Stimulated activated CD4-positive, alpha-beta T cell treated with anti-CD3 and anti-CD28 coated beads, Interleukin-1b, Interleukin-23, amount 100 ng/mL, for 24 hours (primary cell): ENCODE measurements around the gene HESX1.

Experiments
- DNase-seq, 4 experiments: peaks; one replicate each; pipeline ENCODE4 v3.0.0-alpha.2; 2020; ENCODE audit warnings: low read depth in 4 of 4, low spot score in 1 of 4

Gene HESX1

DNA sequence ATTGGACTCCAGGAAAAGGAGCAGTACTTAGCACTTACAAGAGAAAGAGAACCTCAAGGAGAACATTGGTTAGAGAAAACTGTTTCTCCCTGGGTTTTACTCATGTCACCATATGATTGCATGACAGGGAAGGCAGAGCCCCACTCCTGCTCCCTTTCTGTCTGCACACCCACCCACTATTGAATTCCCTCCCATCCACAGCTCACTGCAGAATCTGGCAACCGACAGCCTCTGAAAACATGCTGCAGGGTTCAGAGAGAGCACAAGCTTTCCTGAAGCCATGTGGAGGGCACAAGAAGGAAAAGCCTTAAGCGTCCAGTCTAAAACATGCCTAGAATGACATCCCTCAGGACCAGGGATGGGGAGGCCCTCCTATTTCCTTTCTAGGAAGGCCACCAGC lies 31.6 kb downstream of the HESX1 start:
- DNase-seq: no peak

DNA sequence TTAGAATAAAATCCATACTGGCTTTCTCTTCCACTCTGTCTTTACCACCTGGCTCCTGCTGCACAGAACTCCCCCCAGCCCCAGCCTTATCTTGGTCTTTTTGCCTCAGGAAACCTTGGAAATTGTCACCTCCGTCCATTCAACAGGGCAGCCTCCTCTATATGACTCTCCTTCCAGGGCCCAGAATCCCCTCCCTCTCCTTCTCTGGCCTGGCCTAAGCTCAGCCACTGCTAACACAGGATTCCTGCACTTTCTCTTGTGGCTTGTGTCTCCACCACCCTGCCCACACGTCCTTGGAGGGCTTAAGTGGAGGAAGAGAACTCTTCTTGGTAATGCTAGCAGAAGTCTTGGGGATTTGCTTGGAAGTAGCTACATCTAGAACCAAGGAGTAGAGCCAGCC lies 33.1 kb downstream of the HESX1 start:
- DNase-seq: no peak

- no peak for DNase-seq
Observed at GRCh38 chr3:57165641-57166040, 34.1 kb downstream of the HESX1 start.

- DNase-seq: peak; percentile 24 to 52 (median 42)
Observed at GRCh38 chr3:57164657-57165573, 34.9 kb downstream of the HESX1 start, which contains the start of gene IL17RD. IL17RD (minus strand) TSS chr3:57165353; CDS start chr3:57165286, 67 bp downstream.

DNA sequence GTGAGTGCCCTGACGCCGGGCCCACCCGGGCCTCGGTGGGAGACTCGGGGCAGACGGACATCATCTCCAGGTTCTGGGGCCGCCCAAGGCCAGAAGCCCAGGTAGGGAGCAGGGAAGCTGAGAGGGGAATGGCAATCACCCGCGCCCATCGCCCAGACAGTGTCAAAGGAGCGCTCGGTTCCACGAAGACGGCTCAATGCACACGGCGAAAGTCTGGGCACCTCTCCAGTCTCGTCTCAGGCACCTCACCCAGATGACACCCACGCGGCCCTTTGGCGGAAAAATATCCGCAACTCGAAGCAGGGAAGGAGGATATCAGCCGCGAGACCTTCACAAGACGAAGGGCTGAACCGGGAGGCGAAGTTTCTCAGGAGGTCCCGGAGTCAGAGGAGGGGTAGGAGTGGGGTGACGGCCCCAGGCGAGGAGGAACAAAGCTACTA lies 35.5 kb downstream of the HESX1 start:
- DNase-seq: no peak

DNA sequence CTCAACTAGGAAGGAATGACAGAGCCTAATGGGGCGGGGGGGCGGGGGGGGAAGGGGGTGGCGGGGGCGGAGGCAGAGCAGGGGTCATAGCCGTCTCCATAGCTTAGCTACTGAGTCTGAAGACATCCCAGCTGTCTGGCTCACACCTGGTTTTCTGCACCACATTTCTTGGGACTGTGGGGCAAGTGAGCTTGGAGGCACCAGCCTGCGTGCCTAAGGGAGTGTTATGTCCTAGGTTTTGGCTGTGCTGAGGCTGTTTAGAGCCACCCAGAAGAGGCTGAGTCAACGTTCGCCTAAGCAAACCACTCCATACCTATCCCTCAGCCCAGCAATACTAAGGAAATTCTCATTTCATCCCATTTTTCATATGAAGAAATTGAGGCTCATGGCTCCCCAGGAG lies 36.0 kb downstream of the HESX1 start:
- DNase-seq: no peak

GRCh38 chr3:57161915-57162314 lies 37.9 kb downstream of the HESX1 start:
- no peak for DNase-seq

DNA sequence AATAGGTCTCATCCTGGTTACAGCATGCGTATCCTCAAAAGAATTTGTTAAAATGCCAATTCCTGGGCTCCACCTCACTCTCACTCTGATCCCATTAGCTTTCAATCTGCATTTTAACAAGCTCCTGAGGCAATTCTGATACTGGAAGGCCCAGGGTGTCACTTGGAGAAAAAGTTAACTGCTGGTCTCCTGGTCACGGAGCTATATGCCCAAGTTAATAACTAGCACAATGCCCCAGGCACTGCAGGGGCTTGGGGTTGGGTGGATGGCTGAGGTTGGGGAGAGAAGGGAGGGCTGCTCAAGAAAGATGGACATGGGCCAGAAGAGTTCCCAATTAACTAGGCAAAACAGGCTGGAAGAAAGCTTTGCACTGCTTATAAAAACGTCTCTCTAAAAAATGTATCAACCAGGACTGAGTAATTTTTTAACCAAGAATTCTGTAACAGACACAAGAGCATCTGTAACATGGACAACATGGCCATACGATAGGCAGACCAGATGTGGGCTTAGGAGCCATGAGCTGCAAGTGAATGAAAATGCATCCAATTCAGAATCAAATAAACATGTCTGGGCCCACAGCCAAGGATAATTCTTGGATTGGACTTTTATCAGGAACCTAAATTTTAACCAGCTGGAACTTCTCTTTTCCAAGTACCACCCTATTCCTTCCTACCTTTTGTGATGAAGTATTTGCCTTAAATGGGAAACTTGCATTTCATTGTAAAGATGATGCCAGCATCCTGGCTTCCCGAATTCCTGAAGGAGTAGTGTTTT lies 38.8 kb downstream of the HESX1 start:
- no peak for DNase-seq

DNA sequence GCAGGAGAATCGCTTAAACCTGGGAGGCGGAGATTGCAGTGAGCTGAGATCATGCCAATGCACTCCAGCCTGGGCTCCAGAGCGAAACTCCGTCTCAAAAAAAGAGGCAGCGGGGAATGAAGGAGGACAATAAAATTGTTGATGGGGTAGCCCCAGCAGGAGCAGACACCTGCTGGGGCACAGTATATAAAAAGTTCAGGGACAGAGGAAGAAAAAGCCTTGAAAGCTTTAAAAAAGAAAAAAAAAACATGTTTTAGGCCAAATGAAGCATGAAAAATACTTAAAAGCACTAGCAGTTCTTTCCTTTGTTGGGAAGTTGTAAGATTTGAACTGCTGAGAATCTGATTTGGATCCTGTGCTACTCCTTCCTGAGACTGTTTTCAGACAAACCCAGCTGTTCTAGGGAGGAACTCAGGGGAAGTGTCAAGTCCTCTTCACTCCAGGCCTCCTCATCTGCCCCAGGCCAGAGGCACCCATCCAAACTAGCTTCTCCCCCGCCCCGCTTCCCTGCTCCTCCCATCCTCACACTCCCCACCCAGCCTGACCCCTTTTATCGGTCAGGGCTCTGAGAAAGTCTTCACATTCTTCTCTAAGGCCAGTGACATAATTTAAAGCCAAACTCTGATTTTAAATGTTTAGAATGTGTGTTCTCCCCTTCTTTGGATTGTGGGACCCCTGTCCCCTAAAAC lies 39.6 kb downstream of the HESX1 start:
- DNase-seq: no peak

GRCh38 chr3:57158813-57159738 lies 40.7 kb downstream of the HESX1 start:
- DNase-seq: no peak

- DNase-seq: no peak
Observed at GRCh38 chr3:57158325-57158724, 41.5 kb downstream of the HESX1 start.

DNA sequence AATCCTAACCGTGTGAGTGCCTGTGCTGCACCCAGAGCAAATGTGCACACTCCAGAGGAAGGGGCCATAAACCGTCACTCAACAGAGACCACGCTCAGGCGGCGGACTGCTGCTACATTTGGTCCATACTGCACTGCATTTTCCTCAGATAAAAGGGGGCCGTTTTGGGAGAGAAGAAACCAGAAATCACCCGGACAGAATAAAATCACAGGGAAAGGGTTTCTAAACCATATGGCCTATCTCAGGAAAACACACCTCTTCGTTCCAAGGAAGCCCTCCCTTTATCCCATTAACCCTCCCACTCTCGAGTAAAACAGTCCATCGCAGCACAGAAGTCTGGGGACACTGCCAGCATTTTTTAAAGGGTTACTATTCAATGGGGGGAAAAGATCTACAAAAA lies 42.2 kb downstream of the HESX1 start:
- no peak for DNase-seq

DNA sequence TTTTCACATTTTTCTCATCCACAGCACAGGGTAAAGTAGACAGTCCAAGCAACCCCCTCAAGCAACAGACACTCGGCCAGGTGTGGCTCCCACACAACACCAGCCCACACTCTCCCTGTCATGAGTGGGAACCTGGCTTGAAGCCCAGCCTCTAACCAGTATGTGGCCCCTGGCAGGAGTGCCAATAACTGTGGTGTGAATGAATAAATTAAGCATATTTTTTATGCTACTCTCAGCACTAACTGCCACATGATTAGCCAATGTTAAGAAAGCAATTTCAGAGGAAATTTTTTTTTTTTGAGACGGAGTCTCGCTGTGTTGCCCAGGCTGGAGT lies 44.5 kb downstream of the HESX1 start:
- no peak for DNase-seq

GRCh38 chr3:57154470-57155309 lies 45.1 kb downstream of the HESX1 start:
- no peak for DNase-seq

DNA sequence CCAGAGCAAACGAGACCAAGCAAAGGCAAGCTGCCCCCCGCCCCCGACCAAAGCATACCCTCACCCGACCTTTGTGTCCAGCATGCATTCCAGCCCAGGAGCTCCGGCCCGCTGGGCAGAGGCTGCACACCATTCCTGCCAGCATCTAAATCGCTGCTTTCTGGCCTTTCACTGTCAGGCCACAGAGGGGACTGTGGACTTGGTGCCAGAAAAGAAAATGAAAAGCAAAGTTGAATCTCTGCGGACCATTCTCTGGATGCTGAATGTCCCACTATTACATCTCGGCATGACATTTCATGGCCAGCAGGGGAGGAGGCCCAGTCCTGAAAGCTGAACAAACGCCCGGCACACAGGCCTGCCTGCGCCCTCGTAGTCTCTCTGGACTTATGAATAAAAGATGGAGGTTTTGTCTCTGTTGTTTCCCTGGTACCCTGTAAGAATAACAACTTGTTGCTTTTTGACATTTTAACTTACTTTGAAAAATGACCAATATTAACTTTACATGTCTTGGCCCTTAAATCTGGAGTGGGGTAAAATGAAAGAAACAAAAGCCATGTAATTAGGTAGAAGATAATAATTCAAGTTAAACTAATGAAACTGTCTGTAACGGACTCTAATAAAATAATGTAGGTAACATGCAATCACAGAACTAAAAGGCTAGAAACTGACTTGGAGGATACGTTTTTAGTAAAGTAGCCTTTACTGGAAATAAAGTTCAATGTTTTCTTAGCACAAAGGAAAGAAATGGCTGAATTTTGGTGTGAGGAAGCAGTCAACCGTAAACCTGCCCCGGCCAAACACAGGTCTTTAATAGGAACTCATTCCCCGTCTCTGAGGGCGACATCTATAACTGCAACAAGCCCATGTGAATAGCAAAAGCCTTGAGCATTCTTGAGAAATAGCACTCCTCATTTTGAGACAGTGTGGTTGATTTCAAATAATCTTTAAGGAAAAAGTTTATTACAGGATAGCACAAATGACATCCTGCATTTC lies 47.3 kb downstream of the HESX1 start:
- DNase-seq: no peak

DNA sequence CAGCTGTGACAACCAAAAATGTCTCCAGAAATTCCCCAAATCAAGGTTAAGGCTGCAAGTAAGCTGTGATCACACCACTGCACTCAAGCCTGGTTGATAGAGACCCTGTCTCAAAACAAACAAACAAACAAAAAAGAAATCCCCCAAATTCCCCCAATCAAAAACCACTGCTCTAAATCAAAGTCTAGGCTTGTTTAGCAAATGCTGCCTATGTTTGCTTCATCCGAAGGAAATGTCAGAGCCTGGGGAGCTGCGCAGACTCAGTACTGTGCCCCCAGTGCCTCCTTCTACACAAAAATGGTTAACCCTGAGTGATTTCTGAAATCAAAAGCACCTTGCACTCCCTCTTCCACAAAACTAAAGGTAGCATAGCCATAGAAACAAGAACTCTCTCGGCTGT lies 48.0 kb downstream of the HESX1 start:
- no peak for DNase-seq

DNA sequence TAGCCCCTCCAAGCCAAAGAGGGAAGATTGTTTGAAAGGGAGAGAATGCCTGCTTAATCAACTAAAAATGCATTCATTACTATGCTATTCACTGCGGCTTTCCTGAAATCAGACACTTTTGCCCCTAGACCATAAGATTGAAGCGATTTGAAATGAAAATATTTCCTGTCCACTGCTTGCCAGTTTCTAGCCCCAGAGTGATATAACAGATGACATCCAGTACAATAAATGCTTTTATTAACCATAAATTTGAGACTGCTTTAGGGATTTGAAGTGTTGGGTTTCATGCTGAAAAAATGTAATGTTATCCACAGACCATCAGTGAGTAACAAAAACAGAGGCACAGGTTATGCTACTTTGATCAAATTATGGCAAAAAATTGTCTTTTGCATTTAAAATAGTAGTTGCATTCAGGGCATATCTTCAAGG lies 48.7 kb downstream of the HESX1 start:
- no peak for DNase-seq

- no peak for DNase-seq
Observed at GRCh38 chr3:57150113-57150581, 49.6 kb downstream of the HESX1 start.
